Lung (tissue), 12 donors: ENCODE measurements around the gene SLC8A1. TPM values are rescaled to one million over a fixed set of nuclear protein-coding genes. Genes with fewer than 3 reads are reported as not detected.

Experiments used
- ATAC-seq: fragments of 200-7000 bp; cut with Tn5 transposase; one replicate; pipeline ENCODE4 v1.9.1; 2020; ENCODE audit warnings: moderate number of reproducible peaks; ENCODE audit not compliant: insufficient read depth, low FRiP score
- DNase-seq, 3 donors: peaks; one replicate each; pipeline ENCODE4 v3.0.0-alpha.2; 2013 to 2017
- H3K27ac ChIP-seq, 2 donors: one replicate each; pipeline ENCODE4 v1.5.1; 2013; ENCODE audit warnings: mild to moderate bottlenecking in 2 of 2, moderate library complexity in 2 of 2, control low read depth in 1 of 2, inconsistent platforms in 1 of 2, low read depth in 1 of 2, low read length in 1 of 2
- H3K27me3 ChIP-seq, 3 donors: one replicate each; pipeline ENCODE4 v1.5.1; 2013; ENCODE audit warnings: low read length in 2 of 3; ENCODE audit not compliant: control insufficient read depth in 3 of 3, insufficient read depth in 3 of 3
- H3K36me3 ChIP-seq, 4 donors: one replicate each; pipeline ENCODE4 v1.5.1; 2013; ENCODE audit warnings: low read length in 4 of 4, mild to moderate bottlenecking in 1 of 4, moderate library complexity in 1 of 4; ENCODE audit not compliant: control insufficient read depth in 4 of 4, insufficient read depth in 4 of 4
- H3K4me1 ChIP-seq, 5 donors: one replicate each; pipeline ENCODE4 v1.5.1; 2013; ENCODE audit warnings: low read length in 5 of 5, mild to moderate bottlenecking in 2 of 5, moderate library complexity in 1 of 5; ENCODE audit not compliant: control insufficient read depth in 5 of 5, insufficient read depth in 5 of 5
- H3K4me3 ChIP-seq: one replicate; pipeline ENCODE4 v1.5.1; 2013; ENCODE audit warnings: mild to moderate bottlenecking, control low read depth, moderate library complexity
- H3K9ac ChIP-seq, 2 donors: one replicate each; pipeline ENCODE4 v1.5.1; 2013; ENCODE audit warnings: low read length in 2 of 2, control low read depth in 1 of 2; ENCODE audit not compliant: insufficient read depth in 1 of 2
- H3K9me3 ChIP-seq, 4 donors: one replicate each; pipeline ENCODE4 v1.5.1; 2013; ENCODE audit warnings: low read length in 3 of 4, mild to moderate bottlenecking in 1 of 4, moderate library complexity in 1 of 4; ENCODE audit not compliant: control insufficient read depth in 4 of 4, insufficient read depth in 3 of 4
- WGBS, 2 donors: extraction: QIAGEN DNeasy Blood & Tissue Kit; methylation state at CpG; one replicate each; pipeline ENCODE4 v1.1.7; 2013; 5-methylcytosine and 5-hydroxymethylcytosine counted together
- polyA plus RNA-seq, 2 donors: library from polyadenylated mRNA; stranded (reverse); fragments of 200-250 nt; gene quantifications; one replicate each; pipeline ENCODE4 v1.2.1, GENCODE V29; 2013
- total RNA-seq, 2 donors: library from RNA; depleted of rRNA in 1 of 2; stranded (reverse); fragments of >200 nt in 1 of 2; gene quantifications; one replicate each; pipeline ENCODE4 v1.2.1, GENCODE V29; 2014 to 2021
- TF ChIP-seq, protein P1 (sequence below): IDR thresholded peaks from 2 replicates; pipeline ENCODE4 v1.5.1; 2012; ENCODE audit warnings: mild to moderate bottlenecking; ENCODE audit errors: control extremely low read depth, extremely low read depth
- donor health status: control.
- donor health status: control.
- donor health status: Bipolar disorder and iron deficiency.
- donor health status: healthy.
- donor health status: DM: yes; HTN: yes; CAD: no.

SLC8A1 gene
- total and polyA plus RNA-seq, 4 donors, result 1.2 to 34.7 (median 18.4) TPM

DNA sequence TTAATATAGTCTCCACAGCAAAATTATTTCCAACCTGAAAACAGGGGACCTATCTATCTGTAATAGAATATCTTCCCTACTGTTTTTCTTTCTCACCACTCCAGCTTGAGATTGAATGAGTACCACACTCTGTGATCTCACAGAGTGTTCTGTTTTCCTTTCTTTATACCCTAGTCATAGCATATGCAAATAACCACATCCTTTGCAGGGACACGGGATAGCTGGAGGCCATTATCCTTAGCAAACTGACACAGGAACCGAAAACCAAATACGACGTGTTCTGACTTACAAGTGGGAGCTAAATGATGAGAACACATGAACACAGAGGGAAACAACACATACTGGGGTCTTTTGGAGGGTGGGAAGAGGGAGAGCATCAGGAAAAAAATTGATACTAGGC is 224.7 kb downstream of the SLC8A1 start:
- Histone ChIP-seq H3K9ac (no peak overlapping the region), H3K36me3 (no peaks in the 10 kb centered on the region), H3K4me1 (peaks cover 0 to 21% (median 0%) of the 10 kb centered on the region in 5 donors), H3K9me3 (no peaks in the 10 kb centered on the region), H3K27me3 (no peaks in the 10 kb centered on the region), H3K27ac (no peak overlapping the region), H3K4me3 (no peak overlapping the region)
- TF ChIP-seq, protein P1, sequence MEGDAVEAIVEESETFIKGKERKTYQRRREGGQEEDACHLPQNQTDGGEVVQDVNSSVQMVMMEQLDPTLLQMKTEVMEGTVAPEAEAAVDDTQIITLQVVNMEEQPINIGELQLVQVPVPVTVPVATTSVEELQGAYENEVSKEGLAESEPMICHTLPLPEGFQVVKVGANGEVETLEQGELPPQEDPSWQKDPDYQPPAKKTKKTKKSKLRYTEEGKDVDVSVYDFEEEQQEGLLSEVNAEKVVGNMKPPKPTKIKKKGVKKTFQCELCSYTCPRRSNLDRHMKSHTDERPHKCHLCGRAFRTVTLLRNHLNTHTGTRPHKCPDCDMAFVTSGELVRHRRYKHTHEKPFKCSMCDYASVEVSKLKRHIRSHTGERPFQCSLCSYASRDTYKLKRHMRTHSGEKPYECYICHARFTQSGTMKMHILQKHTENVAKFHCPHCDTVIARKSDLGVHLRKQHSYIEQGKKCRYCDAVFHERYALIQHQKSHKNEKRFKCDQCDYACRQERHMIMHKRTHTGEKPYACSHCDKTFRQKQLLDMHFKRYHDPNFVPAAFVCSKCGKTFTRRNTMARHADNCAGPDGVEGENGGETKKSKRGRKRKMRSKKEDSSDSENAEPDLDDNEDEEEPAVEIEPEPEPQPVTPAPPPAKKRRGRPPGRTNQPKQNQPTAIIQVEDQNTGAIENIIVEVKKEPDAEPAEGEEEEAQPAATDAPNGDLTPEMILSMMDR, result no peak
- ATAC-seq (no peak), DNase-seq (no peak)
- 72 to 76% methylated on average over 4 of the region's 4 CpGs for WGBS, 2 donors

DNA sequence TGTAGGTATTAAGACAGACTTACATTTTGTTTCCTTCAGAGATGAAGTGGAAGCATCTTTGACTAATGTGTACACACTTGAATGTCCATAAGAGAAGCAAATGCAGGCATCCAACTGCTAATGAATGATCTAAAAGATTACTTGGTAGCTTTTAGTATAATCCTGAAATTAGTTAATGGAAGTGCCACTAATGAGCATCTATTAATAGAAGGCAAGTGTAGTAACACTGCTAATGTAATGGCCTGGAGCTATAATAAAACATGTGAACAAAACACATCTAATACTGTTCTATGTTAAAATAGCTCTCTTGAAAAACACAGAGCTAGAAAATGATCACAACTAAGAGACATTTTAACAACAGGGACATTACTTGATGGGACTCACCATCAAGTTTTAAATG is 225.3 kb downstream of the SLC8A1 start:
- Histone ChIP-seq H3K9me3 (no peaks in the 10 kb centered on the region), H3K36me3 (no peaks in the 10 kb centered on the region), H3K4me1 (peaks cover 0 to 18% (median 0%) of the 10 kb centered on the region in 5 donors), H3K27me3 (no peaks in the 10 kb centered on the region), H3K27ac (no peak overlapping the region), H3K9ac (no peak overlapping the region), H3K4me3 (no peak overlapping the region)
- ATAC-seq (no peak), DNase-seq (no peak)
- TF ChIP-seq, protein P1, result no peak

DNA sequence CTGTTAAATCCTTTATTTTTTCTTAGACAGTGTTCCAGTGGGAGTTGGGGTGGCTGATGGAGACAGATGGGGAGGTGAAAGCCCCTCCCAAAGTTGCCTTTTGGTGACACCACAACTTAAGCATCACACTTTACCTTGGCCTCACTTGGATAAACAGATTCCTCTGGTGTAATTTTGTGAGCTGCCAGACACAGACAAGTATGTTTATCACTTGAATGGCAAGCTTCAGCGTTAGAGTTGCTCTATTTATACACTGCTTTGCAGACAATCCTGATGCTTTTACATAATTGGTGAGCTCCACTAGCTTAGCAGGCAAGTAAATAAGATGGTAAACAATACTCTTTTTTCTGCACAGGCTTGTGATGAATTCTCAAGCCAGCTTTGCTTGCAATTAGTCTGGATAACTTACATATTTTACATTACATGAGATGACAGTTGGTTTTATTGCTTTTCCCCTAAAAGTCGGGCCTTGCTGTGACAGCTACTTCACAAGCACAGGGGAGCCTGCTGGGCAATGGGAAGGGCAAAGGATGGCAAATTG is 226.2 kb downstream of the SLC8A1 start:
- no peak overlapping the region for H3K27ac ChIP-seq
- H3K4me3 ChIP-seq, result no peak overlapping the region
- H3K4me1 ChIP-seq, result peaks cover 0 to 13% (median 0%) of the 10 kb centered on the region in 5 donors
- ATAC-seq (no peak), DNase-seq (no peak)
- WGBS, 2 donors, result 25 to 34% methylated on average over 2 of the region's 2 CpGs
- H3K36me3 ChIP-seq, result no peaks in the 10 kb centered on the region
- TF ChIP-seq, protein P1, result no peak
- no peaks in the 10 kb centered on the region for H3K9me3 ChIP-seq
- no peaks in the 10 kb centered on the region for H3K27me3 ChIP-seq
- no peak overlapping the region for H3K9ac ChIP-seq

DNA sequence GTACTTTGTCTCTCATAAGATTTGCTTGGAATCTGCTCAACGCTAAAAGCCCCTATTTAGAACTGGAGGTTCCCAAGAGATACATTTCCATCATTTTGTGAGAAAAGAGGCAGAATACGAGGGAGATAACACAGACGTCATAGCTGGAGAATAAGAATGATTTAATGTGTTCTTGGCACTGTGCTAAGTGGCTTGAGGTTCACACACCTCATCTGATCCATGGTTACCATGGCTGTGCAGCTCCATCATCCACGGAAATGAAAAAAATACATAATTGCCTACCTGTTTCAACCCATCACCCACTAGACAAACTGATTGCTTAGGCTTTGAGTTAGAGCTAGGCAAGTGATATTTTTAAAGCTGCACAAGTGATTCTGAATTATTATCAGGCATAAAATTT is 227.6 kb downstream of the SLC8A1 start:
- DNase-seq (no peak), ATAC-seq (no peak)
- Histone ChIP-seq H3K4me1 (peaks cover 0 to 19% (median 5%) of the 10 kb centered on the region in 5 donors), H3K4me3 (no peak overlapping the region), H3K27me3 (no peaks in the 10 kb centered on the region), H3K9ac (no peak overlapping the region), H3K27ac (peak overlapping the region in 1 of 2 donors; percentile 67), H3K9me3 (no peaks in the 10 kb centered on the region), H3K36me3 (no peaks in the 10 kb centered on the region)
- TF ChIP-seq, protein P1, result no peak
- WGBS, 2 donors, result 89 to 95% methylated on average over 4 of the region's 4 CpGs
